CD4-positive, alpha-beta T cell treated with Interleukin-15 for 1 hour (primary cell): ENCODE results near the gene MYPN.
"Not testable (repeated sequence)": the region's sequence is repeated elsewhere in the genome, so short reads cannot be mapped to it uniquely, and the experiment has no call there.

Experiments used
- DNase-seq: peaks from one replicate; pipeline ENCODE4 v3.0.0-alpha.2; 2020

Gene MYPN

GRCh38 chr10:68233046-68233445 lies 123.8 kb downstream of the MYPN start:
- DNase-seq = no peak

GRCh38 chr10:68235111-68235510 lies 125.8 kb downstream of the MYPN start:
- no peak for DNase-seq

GRCh38 chr10:68235581-68235980 lies 126.3 kb downstream of the MYPN start:
- DNase-seq = no peak

- no peak for DNase-seq
These were observed 127.9 kb downstream of the MYPN start for GRCh38 chr10:68237173-68237572.

- no peak for DNase-seq
These were observed 129.1 kb downstream of the MYPN start for GRCh38 chr10:68238371-68238770.

- no peak for DNase-seq
These were observed 129.8 kb downstream of the MYPN start for GRCh38 chr10:68239069-68239468.

- DNase-seq = no peak
These were observed 130.4 kb downstream of the MYPN start for GRCh38 chr10:68239596-68240150.

GRCh38 chr10:68242051-68242450 lies 132.8 kb downstream of the MYPN start:
- no peak for DNase-seq

- DNase-seq = not testable (repeated sequence)
These were observed 137.1 kb downstream of the MYPN start for GRCh38 chr10:68246397-68246796.

GRCh38 chr10:68247931-68248330 lies 138.6 kb downstream of the MYPN start:
- no peak for DNase-seq

- no peak for DNase-seq
These were observed 140.0 kb downstream of the MYPN start for GRCh38 chr10:68249297-68249696.

- DNase-seq = no peak
These were observed 141.9 kb downstream of the MYPN start for GRCh38 chr10:68251151-68251550.

GRCh38 chr10:68251625-68252495 lies 142.6 kb downstream of the MYPN start:
- DNase-seq = no peak

GRCh38 chr10:68253346-68253745 lies 144.1 kb downstream of the MYPN start:
- no peak for DNase-seq

GRCh38 chr10:68261132-68261856 lies 152.0 kb downstream of the MYPN start:
- no peak for DNase-seq
